GM21717 (cell line): Measurements from ENCODE around the gene PLEKHA6.
"Not testable (repeated sequence)": the region's sequence is repeated elsewhere in the genome, so short reads cannot be mapped to it uniquely, and the experiment has no call there.

Experiments
- ATAC-seq: cut with Tn5 transposase; IDR thresholded peaks from one replicate; pipeline ENCODE4 v1.9.1; 2021; ENCODE audit warnings: mild to moderate bottlenecking, moderate library complexity; ENCODE audit not compliant: unreplicated experiment

The PLEKHA6 gene

DNA sequence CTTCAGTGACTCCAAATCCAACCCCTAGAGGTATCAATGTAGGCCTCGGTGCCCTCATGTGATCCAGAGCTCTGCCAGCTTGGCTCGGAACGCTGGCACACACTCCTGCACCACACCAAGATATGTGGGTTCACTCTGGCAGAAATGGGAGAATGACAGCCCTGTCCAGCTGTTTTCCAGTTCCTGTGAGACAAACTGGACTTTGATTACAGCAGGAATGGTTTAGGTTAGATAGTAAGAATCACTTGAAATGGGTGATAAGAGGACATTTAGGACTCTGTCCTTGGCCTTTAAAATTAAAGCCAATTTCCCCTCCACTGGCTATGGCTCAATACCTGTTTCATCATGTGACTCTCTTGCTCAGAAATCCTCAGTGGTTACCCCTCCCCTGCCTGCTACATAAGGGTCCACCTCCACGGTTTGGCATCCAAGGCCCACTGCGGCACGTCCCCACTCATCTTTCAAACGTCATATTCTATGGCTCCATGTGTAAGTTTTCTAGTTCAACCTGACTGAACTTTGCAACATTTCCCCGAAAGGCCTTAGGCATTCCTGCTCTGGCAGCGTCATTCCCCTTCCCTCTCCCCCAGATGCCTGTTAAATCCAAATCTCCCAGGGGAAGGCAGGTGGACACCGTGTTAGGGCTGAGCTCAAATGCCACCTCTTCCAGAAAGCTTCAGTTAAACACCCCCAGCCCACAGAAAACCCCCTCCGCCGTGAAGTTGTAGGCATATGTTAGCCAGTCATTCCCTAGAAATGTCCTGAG, 44.7 kb downstream of the PLEKHA6 start:
- ATAC-seq, result no peak

DNA sequence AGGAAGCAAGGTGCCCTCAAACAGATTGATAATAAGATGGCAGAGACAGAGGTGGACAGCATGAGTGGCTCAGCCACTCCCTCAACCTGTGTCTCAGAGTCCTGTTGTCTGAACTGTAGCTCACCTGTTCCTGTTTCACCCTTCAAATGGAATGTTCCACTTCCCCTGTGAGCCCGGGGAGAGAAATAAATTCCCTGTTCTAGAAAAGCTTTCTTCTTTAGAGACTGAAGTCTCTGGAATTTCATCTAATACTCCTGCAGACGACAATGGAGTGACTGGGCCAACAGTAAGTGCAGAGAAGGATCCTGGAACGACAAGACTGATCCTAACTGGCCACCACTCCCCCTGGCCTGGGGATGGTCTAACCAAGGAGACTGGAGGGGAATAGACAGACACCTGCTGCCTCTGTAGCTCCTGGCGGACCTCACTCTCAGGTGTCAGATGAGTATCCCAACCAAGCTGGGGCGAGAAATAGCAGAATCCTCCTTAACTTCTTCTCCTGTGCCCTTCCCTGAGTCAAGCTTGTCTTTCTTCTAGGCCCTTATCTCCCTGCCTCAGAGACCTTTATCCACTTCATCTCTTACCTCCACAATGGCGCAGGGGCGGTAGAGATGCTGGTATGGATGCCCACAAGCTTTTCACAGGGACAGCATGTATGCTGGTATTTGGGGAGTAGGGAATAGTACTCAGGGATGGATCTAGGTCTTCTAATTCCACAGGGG, 45.4 kb downstream of the PLEKHA6 start:
- ATAC-seq, result no peak

DNA sequence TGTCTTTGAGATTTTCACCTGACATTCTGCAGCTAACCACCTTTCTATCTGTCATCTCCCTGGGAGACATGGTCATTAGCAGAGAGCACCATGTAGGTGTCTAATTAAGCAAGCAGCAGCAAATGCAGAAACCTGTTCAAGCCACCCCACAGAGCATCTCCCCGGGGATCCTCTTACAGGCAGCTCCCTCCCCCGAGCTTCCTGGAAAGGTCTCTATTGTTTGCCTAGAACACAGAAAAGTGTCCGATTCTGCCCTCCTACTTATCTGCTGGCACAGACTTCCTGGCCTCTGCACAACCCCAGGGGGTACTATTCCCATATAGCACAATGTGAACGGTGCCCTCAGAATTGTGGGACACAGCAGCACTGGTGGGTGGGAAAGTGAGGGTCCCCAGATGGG, 46.1 kb downstream of the PLEKHA6 start:
- ATAC-seq, result no peak

DNA sequence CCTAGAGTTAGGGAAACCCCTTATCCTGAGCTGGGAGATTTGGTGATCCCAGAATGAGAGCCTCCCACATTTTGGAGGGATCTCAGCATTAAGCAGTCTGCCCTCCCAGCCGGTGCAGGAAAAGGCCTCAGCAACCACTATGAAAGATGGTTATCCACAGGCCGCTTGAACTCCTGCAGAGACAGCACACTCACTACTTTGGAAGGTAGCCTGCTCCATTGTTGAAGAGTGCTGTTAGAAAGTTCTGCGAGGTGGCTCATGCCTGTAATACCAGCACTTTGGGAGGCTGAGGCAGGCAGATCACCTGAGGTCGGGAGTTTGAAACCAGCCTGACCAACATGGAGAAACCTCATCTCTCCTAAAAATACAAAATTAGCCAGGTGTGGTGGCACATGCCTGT, 48.8 kb downstream of the PLEKHA6 start:
- not testable (repeated sequence) for ATAC-seq

DNA sequence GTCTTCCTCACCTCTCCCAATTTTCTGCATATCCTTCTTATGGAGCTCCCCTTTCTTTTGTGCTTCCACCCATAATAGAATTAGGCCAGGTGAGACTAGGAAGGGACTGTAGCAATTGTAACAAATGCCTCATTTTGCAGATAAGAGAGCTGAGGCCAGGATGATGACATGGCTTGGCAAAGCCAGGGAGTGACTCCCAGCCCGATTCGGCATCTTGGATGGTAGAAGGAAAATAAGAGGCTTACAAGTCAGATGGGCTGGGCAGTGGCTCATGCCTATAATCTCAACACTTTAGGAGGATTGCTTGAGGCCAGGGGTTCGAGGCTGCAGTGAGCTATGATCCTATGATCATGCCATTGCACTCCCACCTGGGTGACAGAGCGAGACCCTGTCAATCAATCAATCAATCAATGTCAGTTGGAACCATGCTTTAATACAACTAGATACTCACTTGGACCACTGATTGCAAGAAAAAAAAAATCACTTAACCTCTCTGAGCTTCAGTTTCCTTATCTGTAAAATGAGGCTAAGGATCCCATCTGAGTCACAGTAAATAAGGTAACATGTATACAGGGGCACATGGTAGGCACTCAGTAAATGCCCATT, 51.6 kb downstream of the PLEKHA6 start:
- no peak for ATAC-seq

DNA sequence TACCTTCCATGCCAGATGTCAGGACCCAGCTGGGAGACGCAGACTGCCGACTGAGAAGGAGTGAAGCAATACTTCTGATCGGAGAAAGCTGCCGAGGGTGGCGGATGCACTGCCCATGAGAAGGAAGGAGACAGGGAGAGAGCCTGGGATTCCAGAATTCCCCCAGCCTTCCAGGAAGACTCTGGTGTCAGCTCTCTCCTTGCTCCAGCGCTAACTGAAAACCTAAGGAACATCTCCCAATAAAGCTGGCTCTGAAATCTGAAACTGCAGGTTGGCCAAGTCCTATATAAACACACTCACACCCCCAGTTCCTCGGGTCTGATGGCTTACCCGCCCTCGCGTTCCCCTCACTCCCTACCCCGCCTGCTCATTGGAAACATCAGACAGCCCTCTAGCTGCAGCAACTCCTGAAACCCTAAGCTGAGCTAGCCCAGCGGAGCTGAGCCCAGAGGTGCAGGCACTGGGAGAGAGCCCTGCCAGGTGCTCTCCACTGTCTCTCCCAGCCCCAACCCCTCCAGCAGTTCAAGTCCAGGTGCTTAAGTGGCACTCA, 52.3 kb downstream of the PLEKHA6 start:
- no peak for ATAC-seq

DNA sequence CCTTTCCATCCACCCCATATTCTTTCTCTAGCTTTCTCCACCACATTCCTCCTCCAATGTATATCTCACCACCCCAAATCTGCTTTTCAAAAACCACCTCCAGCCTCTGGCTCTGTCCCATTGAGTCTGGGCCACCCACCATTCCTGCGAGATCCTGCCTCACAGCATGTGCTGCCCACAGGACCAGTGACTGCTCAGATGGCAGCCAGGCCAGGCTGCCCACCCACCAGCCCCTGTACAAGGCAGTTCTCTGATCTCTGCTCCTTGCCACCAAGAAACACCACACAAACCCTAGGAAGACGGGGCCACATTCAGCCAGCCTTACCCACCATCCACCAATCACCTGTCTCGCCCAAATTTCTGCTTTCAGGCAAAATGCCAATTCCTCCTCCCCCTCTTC, 53.7 kb downstream of the PLEKHA6 start:
- ATAC-seq, result no peak

DNA sequence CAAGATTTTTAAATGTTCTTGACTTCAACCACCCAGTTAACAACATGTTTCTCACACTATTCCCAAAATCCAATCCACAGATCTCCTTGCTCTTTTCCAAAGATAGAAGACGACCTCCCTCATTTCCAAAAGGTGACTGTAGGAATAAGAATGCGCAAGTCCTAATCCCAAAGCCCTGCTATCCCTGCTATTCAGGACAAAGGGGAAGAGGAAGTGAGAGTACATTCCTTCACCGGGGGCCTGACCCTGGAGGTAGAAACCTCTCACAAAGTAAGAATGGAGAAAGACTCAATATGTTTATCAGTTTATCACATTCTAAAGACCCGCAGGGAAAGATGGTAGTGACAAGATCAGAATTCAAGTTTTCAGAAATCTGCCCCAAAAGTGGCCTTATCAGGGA, 55.7 kb downstream of the PLEKHA6 start:
- ATAC-seq, result no peak

DNA sequence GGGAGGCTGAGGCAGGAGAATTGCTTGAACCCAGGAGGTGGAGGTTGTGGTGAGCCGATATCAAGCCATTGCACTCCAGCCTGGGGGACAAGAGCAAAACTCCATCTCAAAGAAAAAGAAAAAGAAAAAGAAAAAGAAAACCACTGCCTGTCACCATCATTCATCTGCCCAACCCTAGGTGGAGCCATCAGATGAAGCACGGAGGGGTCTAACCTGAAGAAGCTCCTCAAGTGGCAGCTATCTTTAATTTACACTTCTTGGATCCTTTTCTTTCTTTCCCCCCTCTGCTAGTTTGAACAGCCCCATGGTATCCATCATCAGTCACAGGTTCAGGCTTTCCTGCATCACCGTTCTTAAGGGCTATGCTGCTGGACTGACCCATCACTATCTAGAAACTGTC, 57.0 kb downstream of the PLEKHA6 start:
- ATAC-seq, result no peak

DNA sequence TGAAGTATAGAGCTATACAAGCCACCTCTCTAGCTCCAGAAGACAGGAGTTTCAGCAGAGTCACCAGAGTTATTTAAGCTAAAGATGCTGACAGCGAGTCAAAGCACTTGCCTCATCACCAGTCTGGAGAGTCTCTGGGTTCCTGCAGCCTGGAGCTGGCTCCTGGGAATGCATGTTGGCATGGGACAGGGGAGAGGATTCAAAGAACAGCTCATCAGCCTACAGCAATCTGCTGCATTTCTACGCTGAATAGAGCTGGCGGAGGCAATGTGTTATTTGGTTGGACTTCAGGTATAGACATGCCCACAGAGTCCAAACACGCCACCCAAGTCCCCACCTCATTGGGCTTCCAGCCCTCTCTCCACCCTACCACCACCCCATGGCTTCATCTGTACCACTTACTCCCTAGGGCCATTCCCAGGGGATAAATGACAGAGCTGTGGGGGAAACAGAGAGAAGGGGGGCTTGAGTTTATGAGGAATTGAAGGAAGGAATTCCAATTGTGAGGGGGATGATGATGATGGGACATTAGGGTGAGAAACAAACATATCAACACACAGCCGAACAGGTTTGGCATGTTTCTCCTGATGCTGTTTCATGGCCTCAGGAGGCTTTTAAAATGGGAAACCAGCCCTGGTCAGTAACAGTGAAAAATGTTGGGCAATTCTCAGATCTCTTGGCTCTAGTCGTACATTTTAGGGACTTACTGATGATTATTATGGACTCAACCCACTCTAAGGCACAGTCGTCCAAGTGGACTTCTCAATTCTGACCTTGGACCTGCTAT, 58.4 kb downstream of the PLEKHA6 start:
- ATAC-seq, result no peak

DNA sequence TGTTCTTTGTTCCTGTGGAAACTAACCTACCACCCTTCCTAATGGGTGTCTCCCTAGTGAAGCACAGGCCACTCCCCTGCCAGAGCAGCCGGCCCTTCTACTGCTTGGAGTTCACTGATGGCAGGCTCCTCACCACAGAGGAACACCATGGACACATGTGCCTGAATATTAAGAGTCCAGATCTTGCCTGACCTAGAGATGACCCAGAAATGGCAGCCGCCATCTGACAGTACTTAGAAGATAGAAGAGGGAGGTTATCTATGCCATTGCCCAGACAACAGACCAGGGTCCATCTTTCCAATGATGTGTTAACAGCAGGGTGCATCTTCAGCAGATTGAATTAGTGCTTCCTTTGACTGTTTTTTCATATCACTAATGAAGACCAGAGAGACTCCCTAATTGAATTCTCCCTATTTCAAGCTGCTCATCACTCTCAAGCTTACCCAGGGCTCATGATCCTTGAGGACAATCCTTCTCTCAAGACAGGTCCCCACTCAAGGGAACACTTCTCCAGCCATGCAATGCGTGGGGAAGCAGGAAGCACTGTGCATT, 59.8 kb downstream of the PLEKHA6 start:
- no peak for ATAC-seq

DNA sequence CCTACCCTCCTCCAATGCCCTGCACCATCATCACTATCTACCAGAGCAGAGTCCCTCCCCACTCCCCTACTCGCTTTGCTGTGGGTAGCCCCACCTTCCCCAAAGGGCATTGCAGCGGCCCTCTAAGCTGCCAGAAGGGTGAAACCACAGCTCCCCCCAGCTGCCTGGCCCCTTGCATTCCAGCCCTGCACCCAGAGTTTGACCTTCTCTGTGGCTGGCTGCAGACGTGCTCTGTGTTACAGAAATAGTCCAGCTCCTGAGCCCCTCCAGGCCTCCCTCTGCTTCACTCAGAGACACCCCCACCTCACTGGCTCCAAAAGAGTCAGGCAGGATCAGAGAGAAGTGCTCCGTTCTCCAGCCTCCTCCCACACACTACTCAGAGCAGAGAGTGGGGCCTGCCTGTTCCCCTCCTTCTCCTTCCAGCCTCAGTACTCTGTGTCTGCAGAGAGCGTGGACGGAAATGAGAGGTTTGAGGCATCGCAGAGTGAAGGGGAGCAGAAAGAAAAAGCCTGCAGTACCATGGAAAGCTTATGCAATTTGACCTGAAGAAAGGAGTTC, 63.2 kb downstream of the PLEKHA6 start:
- no peak for ATAC-seq

DNA sequence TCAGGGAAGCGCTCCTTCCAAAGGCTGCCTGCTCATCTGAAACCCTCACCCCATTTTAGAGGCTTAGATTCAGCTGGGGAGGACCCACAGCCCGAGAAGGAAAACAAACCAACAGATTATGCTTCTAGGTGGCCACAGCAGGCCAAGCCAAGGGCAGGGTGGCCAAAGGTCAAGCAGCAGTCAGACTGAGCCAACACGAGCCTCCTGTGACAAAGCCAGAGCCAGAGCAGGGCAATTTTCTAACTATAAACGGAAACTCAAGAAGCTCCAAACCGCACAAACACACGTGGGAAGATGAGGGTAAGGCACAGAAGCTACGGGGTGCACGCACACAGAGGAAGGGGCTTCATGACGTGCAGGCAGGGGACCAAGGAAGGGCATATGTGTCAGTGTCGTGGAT, 64.1 kb downstream of the PLEKHA6 start:
- ATAC-seq, result no peak

DNA sequence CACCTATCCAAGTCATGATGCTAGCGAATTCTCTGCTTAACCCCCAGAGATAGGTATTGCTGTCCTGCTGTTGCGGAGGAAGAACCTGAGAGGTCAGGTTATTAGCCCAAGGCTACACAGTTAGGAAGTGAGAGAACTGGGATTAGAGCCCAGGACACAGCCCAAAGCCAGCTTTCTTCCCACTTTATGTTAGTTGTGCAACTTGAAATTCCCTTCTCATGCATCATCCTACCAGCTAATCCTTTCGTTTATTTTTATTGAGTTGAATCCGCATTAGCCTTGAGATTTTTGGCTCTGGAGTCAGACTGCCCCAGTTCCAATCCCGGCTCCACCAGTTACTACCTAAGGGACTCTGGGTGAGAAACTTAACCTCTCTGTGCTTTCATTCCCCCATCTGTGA, 65.4 kb downstream of the PLEKHA6 start:
- ATAC-seq, result no peak

DNA sequence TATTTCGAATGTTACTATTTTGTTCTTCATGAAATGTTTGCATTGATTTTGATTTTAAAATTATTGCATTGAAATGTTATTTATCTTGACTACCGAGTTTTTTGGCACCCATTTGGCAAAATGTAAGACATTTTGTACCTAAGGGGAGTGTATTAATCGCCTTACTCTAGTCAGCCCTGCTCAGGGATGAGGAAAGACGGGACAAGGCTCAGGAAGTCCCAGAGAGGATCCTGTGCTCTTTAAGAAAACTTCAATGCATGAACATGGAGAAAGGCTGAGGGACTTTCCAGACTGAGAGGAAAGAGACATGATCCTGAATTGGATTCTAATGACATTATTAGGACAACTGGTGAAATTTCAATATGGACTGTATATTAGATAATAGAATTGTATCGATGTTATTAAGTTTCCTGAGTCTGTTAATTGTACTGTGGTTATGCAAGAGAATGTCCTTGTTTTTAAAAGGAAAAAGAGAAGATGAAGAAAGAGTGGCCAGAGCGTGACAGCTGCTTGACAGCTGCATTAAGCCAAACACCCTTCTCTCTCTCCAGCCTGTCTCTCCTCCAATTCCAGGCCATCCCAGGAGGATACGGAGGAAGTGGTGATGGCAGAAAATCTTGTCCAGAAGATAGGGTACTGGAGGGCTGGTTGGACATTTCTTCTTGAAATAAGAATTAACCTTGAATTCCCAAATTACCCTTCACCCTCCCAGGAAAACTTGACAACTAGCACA, 66.0 kb downstream of the PLEKHA6 start:
- no peak for ATAC-seq

DNA sequence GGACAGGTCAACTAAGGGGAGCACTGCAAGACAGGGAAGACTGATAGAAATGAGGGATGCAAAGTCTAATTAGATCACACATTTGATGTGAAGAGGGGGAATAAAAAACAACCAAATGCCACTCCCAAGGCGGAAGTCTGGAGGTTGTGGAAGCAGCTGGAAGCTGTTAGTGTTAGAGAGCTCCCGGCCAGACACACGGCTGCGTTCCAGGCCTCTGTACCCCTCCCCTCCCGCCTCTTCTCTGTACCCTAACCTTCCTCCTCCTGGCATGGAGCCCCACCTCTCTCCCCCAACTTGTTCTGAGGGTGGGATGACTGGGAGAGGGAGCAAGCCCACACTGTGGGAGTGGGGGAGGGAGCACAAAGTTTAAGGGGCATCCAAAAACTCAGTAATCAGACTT, 67.0 kb downstream of the PLEKHA6 start:
- no peak for ATAC-seq

DNA sequence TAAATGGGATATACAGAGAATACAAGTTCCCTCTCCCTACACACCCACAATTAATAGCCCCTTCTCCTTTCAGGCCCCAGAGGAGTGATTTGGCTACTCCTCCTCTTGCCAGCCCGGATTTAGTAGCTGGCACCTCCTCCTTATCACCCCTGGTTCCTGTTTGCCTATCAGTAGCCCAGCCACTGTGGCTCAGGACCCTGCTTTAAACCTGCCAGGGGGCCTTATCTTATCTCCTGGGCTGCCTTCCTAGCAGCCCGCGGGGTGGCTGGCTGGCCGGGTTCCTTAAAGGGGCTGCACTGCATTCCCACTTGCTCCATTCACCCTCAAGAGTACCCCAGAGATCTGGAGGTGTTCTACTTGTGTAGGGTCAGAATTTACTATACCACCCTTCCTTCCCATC, 70.4 kb downstream of the PLEKHA6 start:
- ATAC-seq, result no peak

DNA sequence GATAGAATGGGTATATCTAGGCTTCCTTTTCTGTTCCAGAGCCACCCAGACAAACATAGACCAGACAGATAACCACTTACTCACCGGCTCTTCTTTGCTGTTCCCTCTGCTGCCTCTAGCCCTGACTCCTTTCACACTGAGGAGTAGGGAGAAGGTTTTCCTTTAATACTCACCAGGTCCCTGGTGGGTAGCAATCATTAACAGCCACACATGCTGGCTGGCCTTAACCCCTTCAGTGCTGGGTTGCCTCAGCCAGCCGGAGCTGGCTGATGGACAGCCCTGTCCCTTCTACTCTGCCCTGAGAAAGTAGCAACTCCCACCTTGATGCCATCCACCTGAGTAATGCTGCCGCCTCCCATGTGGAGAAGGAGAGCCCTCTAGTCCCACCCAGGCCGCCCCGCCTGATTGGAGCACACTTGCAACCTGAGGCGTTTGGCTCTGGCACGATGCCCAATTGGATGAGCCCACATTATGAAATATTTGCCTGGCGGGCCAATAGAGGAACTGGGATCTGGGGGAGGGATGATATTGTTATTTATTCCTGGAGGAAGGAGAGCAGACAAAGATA, 71.6 kb downstream of the PLEKHA6 start:
- ATAC-seq, result no peak

DNA sequence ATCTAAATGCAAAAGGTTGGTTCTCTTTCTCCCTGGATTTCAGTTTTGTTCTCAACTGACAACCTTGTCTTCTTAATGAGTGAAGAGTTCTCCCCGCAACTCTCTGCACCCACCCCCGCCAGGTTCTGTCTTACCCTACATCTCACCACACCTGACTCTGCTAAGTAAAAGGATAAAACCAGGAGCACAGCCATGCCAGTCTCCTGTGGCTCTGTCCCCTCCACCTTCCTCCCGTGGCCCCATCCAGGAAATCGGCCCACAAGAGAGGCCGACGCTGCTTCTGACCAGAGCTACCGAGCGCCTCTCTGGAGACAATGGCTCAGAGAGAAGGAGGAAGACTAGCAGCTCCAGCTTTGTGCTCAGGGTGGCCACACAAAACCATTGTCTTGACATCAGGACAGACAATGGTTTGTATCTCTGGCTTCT, 72.2 kb downstream of the PLEKHA6 start:
- no peak for ATAC-seq
